GM18502 (cell line): Measurements from ENCODE around the gene ATXN7L1.
"Not testable (repeated sequence)": the region's sequence is repeated elsewhere in the genome, so short reads cannot be mapped to it uniquely, and the experiment has no call there.

Experiments
- ATAC-seq: cut with Tn5 transposase; IDR thresholded peaks from one replicate; pipeline ENCODE4 v1.9.1; 2021; ENCODE audit warnings: mild to moderate bottlenecking; ENCODE audit not compliant: unreplicated experiment, poor library complexity

The ATXN7L1 gene

DNA sequence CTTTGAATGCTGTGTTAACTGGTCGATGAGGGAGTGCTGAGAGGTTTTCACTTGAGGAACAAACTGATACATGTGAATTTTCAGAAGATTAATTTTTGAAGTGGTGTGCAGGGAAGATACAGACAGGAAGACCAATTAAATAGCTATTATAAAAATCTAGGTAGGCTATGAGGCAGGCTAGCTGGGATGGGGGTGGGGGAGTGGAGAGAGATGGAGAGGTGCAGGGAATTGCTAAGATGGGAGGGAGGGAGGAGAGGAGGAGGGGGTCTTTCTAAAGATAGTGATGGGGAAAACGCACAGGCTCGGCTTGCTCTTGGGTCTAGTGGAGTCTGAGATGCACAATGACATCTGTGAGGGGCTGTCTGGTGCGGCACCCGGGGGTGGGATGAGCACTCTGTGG, 15.2 kb downstream of the ATXN7L1 start:
- ATAC-seq, result no peak

GRCh38 chr7:105860793-105861192, 15.6 kb downstream of the ATXN7L1 start:
- ATAC-seq, result no peak

- no peak for ATAC-seq
These were observed 19.1 kb downstream of the ATXN7L1 start for GRCh38 chr7:105857009-105857952.

DNA sequence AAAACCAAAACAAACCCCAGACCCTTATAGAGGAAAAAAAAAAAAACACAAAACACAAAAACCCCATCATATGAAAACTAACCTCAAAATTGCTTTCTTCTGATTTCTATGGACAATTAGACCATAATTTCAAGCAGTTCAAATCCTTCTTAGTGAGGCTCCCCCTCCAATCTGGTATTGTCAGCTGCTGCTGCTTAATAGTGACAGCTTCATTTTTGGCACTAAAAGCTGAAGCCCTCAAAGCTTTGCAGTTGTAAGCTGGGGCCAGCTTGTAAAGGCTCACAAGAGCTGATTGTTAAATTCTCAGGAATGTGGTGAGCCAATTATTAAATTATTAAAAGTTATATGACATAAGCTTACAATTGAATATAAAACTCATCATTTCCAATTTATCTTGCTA, 21.9 kb downstream of the ATXN7L1 start:
- ATAC-seq, result no peak

DNA sequence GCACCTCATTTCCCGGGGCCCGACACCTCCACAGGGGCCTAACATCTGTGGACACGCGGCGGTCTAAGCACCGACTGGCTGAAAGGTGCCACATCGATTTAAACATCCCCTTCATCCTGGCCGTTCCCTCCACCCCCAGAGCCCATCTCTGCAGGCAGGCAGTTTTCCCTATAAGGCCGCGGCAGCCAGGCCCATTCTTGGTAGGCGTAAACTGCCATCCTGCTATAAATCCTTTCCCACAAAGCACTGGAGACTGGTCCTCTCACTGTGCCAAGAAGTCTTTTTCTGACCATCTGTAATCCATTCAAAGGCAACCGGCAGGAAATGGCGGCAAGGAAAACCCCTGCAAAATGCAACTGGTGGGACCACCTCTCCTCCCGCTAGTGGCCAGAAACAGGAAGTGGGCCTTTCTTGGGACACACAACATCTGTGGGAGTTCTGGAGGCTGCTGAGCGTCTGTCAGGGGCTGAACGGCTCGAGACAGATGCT, 22.4 kb downstream of the ATXN7L1 start:
- no peak for ATAC-seq

DNA sequence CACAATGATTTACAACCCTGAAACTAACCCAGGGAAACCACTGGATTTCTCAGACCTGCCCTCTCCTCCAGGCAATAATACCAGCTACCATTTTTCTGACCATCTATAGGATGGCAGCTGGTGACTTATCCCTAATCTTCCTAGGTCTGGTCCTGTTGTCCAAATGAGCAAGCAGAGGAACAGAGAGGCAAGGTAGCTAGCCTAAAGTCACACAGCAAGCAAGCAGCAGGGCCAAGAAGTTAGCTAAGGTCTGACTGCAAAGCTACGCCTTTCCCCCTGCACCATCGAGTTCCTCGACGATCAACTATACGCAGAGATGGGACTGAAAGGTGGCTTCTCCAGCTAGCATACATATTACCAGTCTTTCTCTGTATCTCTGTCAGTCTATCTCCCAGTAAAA, 25.3 kb downstream of the ATXN7L1 start:
- no peak for ATAC-seq

GRCh38 chr7:105849122-105849855, 27.1 kb downstream of the ATXN7L1 start:
- no peak for ATAC-seq

- no peak for ATAC-seq
These were observed 30.0 kb downstream of the ATXN7L1 start for GRCh38 chr7:105846404-105846803.

- not testable (repeated sequence) for ATAC-seq
These were observed 31.7 kb downstream of the ATXN7L1 start for GRCh38 chr7:105844681-105845080.

- ATAC-seq, result no peak
These were observed 34.5 kb downstream of the ATXN7L1 start for GRCh38 chr7:105841866-105842265.

- ATAC-seq, result no peak
These were observed 35.2 kb downstream of the ATXN7L1 start for GRCh38 chr7:105840981-105841749.

DNA sequence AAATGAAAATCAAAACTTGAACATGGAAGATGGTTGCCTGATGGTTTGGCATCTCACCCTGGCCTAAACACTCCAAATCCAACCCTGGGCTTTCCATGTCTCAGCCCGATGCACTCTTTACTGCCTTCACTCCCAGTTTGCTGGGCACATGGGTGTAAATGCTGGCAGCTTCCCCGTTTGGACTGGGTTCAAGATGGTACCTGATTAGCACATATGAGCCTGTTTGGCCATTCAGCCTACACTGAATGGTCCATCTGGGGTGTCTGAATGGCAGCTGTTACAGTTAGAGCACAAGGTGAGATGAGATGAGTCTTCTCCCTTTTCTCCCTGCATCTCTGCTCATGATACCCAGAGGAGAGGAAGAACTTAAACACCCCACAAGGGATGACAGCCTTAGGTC, 37.1 kb downstream of the ATXN7L1 start:
- ATAC-seq, result no peak

- no peak for ATAC-seq
These were observed 37.7 kb downstream of the ATXN7L1 start for GRCh38 chr7:105838627-105839231.

GRCh38 chr7:105837765-105838626, 38.4 kb downstream of the ATXN7L1 start:
- no peak for ATAC-seq

DNA sequence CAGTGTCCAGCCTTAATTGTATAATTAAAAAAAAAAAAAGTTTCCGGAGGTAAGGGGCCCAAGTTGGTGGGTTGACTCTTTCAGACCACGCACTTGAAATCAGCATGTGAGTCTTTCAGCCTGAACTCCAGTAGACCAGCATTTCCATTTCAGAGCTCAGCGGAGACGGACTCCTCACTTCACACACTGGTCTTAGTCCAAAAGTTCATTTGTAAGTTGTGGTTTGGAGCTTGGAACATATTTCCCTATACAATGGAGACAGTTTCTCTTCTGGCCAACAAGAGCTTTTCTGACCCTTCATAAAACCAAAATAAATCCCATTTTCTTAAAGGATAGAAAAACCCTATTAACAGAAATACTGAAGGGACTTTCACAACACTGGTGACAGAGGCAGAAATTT, 41.0 kb downstream of the ATXN7L1 start:
- ATAC-seq, result no peak

GRCh38 chr7:105831824-105832535, 44.4 kb downstream of the ATXN7L1 start:
- ATAC-seq, result no peak

GRCh38 chr7:105831302-105831620, 45.1 kb downstream of the ATXN7L1 start:
- ATAC-seq, result no peak

GRCh38 chr7:105830405-105831301, 45.7 kb downstream of the ATXN7L1 start:
- no peak for ATAC-seq
